Measurements from ENCODE around the gene CORO7. TPM values are rescaled to one million over a fixed set of nuclear protein-coding genes. Genes with fewer than 3 reads are reported as not detected.
"Not testable (repeated sequence)": the region's sequence is repeated elsewhere in the genome, so short reads cannot be mapped to it uniquely, and the experiment has no call there.

CORO7 gene
- total and polyA plus RNA-seq, 4 donors = 22.7 to 61.8 (median 42.1) TPM

DNA sequence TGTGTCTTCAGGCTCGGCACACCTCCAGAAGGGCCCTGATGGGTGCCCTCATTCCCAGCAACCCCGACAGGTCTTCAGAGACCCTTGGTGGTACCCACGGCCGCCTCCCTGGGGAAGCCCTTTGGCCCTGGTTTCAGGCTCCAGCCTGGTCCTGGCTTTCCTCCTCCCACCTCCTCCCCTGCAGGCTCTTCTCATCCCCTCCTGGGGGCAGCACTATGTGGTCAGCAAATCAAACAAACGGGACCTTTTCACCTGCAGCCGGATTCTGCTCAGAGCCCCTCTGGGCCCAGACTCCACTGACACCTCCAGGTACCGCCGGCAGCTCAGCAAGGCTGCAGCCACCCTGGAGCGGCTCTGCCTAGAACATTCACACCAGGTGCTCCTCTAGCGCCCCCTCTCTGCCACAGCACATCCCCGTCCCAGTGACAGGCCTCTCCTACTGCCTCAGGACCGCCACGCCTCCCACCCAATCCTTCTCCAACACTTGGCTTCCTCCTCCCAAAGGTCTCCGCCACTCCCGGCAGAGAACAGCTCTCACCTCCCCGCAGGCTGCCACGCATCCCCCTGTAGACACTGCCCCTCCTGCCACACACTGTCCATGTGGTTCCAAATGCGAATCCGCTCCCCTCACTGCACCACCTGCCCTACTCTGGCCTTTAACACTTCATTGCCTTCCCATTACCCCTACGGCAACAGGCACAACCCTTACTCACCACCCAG lies 12.0 kb downstream of the CORO7 start:
- Histone ChIP-seq H3K4me3 (ENCODE audit: low read depth, low read length) (no peak overlapping the region), H3K4me1 (ENCODE audit: control insufficient read depth, insufficient read depth, low read length) (peaks cover 13% of the 10 kb centered on the region), H3K27me3 (ENCODE audit: control insufficient read depth, insufficient read depth, low read length) (no peaks in the 10 kb centered on the region), H3K9me3 (ENCODE audit: control insufficient read depth, insufficient read depth, low read length) (no peaks in the 10 kb centered on the region), H3K27ac (ENCODE audit: low read depth, low read length) (no peak overlapping the region), H3K36me3 (ENCODE audit: control insufficient read depth, insufficient read depth, low read length) (peaks cover 81% of the 10 kb centered on the region)
- WGBS (ENCODE audit: insufficient coverage) = 51% methylated on average over 20 of the region's 20 CpGs
- peak in 1 of 6 donors; percentile 24 for DNase-seq (ENCODE audit: low read depth in 4 of 6, low spot score in 6 of 6)

DNA sequence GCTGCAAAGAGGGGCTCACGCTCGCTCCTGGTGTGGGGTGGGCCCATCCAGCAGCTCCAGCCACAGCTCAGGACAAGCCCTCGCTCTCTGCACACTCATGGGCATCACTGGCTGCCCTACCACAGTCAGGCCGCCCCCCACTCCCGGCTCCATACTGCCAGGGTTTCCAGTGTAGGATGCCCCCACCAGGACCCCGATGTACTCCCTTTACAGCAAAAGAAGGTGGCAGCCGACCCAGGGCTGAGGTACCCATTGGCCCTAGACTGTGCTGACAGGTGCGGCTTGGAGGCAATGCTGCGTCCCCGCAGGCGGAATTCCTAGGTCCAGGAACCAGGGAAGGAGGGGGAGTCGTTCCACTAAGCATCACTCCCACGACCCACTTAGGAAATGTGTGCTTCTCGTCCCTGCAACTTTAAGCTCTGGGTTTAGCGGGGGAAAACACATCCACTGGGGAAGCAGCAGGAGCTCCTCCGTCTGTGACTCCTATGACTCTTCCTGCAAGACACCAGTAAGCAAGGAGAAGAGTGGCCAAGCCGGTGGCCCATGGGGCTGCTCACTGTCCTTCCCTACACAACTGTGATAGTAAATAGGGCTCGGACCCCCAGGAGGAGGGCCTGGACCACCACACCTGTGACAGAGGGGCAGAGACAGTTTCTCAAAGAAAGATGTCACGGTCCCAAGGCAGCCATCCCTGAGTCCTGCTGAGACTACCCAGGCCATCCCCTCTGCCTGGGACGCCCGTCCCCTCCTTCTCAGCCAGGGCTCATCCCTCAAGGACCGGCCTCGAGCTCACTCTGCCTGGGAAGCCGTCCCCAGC lies 13.1 kb downstream of the CORO7 start:
- 84% methylated on average over 23 of the region's 24 CpGs for WGBS (ENCODE audit: insufficient coverage)
- no peak for DNase-seq (ENCODE audit: low read depth in 4 of 6, low spot score in 6 of 6)
- no peak overlapping the region for H3K27ac ChIP-seq (ENCODE audit: low read depth, low read length)
- H3K4me1 ChIP-seq (ENCODE audit: control insufficient read depth, insufficient read depth, low read length) = peaks cover 9% of the 10 kb centered on the region
- no peaks in the 10 kb centered on the region for H3K27me3 ChIP-seq (ENCODE audit: control insufficient read depth, insufficient read depth, low read length)
- H3K9me3 ChIP-seq (ENCODE audit: control insufficient read depth, insufficient read depth, low read length) = no peaks in the 10 kb centered on the region
- H3K36me3 ChIP-seq (ENCODE audit: control insufficient read depth, insufficient read depth, low read length) = peaks cover 73% of the 10 kb centered on the region
- H3K4me3 ChIP-seq (ENCODE audit: low read depth, low read length) = no peak overlapping the region

DNA sequence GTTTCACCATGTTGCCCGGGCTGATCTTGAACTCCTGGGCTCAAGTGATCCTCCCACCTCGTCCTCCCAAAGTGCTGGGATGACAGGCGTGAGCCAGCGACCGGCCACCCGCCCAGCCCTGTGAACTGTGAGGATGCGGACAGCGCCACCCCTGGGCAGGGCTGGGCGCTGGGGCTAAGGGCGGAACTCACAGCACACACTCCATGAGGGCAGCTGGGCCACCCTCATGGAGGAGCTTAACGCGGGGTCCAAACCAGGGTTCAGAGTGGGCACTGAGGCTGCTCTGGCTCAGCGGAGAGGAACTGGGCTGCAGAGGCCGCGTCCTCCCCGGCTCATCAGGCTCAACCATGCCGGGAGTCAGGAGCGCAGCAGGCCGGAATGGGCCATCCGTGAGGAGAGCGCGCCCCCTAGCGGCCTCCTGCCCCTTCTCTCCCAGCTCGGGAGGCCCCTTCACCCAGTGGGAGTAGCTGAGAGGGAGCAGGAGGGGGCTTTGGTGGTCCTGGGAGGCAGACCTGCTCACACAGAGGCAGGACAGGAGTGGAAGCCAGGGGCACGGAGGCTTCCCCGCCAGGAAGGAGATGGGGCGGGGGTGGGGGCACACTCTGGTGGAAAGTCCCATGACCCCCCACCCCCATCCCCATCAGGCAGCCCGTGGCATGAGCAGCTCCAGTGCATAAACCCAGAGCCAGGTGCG lies 13.8 kb downstream of the CORO7 start:
- no peak overlapping the region for H3K4me3 ChIP-seq (ENCODE audit: low read depth, low read length)
- H3K36me3 ChIP-seq (ENCODE audit: control insufficient read depth, insufficient read depth, low read length) = peaks cover 70% of the 10 kb centered on the region
- H3K9me3 ChIP-seq (ENCODE audit: control insufficient read depth, insufficient read depth, low read length) = no peaks in the 10 kb centered on the region
- 18% methylated on average over 24 of the region's 29 CpGs for WGBS (ENCODE audit: insufficient coverage)
- peak in 4 of 6 donors; percentile 61 to 90 (median 78) for DNase-seq (ENCODE audit: low read depth in 4 of 6, low spot score in 6 of 6)
- H3K27me3 ChIP-seq (ENCODE audit: control insufficient read depth, insufficient read depth, low read length) = no peaks in the 10 kb centered on the region
- H3K4me1 ChIP-seq (ENCODE audit: control insufficient read depth, insufficient read depth, low read length) = peaks cover 9% of the 10 kb centered on the region
- H3K27ac ChIP-seq (ENCODE audit: low read depth, low read length) = no peak overlapping the region

DNA sequence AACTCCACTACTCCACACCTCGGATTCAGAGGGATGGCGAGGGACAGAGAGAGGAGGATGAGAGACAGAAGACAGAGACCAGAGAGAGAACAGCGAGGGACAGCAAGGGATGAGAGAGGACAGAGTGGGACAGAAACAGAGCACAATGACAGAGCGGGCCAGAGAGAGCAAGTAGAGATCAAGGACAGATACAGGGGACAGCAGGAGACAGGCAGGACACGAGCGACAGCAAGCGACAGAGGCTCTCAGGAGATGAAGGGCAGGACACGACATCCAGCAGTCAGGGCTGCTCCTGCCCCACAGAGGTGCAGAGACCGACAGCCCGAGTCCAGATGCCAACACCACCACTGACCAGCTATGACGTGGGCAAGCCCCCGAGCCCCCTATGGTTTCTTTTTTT lies 14.9 kb downstream of the CORO7 start:
- WGBS (ENCODE audit: insufficient coverage) = 86% methylated on average over 8 of the region's 12 CpGs
- Histone ChIP-seq H3K27ac (ENCODE audit: low read depth, low read length) (no peak overlapping the region), H3K36me3 (ENCODE audit: control insufficient read depth, insufficient read depth, low read length) (peaks cover 65% of the 10 kb centered on the region)

DNA sequence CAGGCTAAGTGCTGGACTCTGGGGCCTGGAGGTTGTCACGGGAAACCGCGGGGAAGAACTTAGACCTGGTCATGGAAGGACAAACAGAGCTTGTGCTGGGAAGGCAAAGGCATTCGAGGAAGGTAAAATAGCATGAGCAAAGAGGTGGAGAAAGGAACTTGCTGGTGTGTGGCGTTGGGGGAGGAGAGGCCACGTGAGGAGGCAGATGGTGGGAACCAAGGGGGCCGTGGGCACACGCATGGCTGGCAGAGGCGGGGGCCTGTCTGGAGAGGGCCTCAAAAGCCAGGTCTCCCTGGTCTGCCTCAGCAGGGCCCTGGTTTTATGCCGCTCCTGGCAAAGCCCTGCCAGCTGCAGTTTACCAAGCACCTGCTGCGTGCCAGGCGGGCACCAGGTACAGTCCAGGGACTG lies 15.3 kb downstream of the CORO7 start:
- no peak overlapping the region for H3K4me3 ChIP-seq (ENCODE audit: low read depth, low read length)
- no peaks in the 10 kb centered on the region for H3K27me3 ChIP-seq (ENCODE audit: control insufficient read depth, insufficient read depth, low read length)
- no peaks in the 10 kb centered on the region for H3K9me3 ChIP-seq (ENCODE audit: control insufficient read depth, insufficient read depth, low read length)
- peaks cover 9% of the 10 kb centered on the region for H3K4me1 ChIP-seq (ENCODE audit: control insufficient read depth, insufficient read depth, low read length)
- no peak overlapping the region for H3K27ac ChIP-seq (ENCODE audit: low read depth, low read length)
- DNase-seq (ENCODE audit: low read depth in 4 of 6, low spot score in 6 of 6) = no peak
- 81% methylated on average over 9 of the region's 12 CpGs for WGBS (ENCODE audit: insufficient coverage)
- H3K36me3 ChIP-seq (ENCODE audit: control insufficient read depth, insufficient read depth, low read length) = peaks cover 61% of the 10 kb centered on the region

More for the DNA sequence above, 14.9 kb downstream of the CORO7 start:
- Histone ChIP-seq H3K9me3 (ENCODE audit: control insufficient read depth, insufficient read depth, low read length) (no peaks in the 10 kb centered on the region), H3K4me1 (ENCODE audit: control insufficient read depth, insufficient read depth, low read length) (peaks cover 9% of the 10 kb centered on the region), H3K27me3 (ENCODE audit: control insufficient read depth, insufficient read depth, low read length) (no peaks in the 10 kb centered on the region), H3K4me3 (ENCODE audit: low read depth, low read length) (no peak overlapping the region)
- DNase-seq (ENCODE audit: low read depth in 4 of 6, low spot score in 6 of 6) = no peak

DNA sequence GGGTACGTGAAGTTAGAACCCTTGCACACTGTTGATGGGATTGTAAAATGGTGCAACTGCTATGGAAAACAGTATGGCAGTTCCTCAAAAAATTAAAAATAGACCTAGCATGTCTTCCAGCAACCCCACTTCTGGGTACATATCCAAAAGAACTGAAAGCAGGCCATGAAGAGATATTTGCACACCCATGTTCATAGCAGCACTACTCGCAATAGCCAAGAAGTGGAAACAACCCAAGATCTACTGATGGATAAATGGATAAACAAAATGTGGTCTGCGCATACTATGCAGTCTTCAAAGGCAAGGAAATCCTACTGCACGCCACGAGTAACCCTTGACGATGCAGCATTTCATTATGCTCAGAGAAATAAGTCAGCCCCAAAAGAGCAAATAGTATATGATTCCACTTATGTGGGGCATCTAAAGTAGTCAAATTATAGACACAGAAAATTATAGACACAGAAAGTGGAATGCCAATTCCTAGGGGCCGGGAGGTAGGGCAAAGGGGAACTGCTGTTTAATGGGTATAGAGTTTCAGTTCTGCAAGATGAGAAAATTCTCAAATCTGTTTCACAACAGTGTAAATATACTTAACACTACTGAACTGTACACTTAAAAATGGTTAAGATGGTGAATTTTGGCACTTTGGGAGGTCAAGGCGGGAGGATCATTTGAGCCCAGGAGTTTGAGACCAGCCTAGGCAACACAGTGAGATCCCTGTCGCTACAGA lies 17.2 kb downstream of the CORO7 start:
- H3K36me3 ChIP-seq (ENCODE audit: control insufficient read depth, insufficient read depth, low read length) = peaks cover 57% of the 10 kb centered on the region
- DNase-seq (ENCODE audit: low read depth in 4 of 6, low spot score in 6 of 6) = peak in 1 of 6 donors; percentile 87
- no peaks in the 10 kb centered on the region for H3K9me3 ChIP-seq (ENCODE audit: control insufficient read depth, insufficient read depth, low read length)
- H3K4me3 ChIP-seq (ENCODE audit: low read depth, low read length) = no peak overlapping the region
- 95% methylated on average over 2 of the region's 9 CpGs for WGBS (ENCODE audit: insufficient coverage)
- peaks cover 9% of the 10 kb centered on the region for H3K4me1 ChIP-seq (ENCODE audit: control insufficient read depth, insufficient read depth, low read length)
- H3K27me3 ChIP-seq (ENCODE audit: control insufficient read depth, insufficient read depth, low read length) = no peaks in the 10 kb centered on the region
- no peak overlapping the region for H3K27ac ChIP-seq (ENCODE audit: low read depth, low read length)

DNA sequence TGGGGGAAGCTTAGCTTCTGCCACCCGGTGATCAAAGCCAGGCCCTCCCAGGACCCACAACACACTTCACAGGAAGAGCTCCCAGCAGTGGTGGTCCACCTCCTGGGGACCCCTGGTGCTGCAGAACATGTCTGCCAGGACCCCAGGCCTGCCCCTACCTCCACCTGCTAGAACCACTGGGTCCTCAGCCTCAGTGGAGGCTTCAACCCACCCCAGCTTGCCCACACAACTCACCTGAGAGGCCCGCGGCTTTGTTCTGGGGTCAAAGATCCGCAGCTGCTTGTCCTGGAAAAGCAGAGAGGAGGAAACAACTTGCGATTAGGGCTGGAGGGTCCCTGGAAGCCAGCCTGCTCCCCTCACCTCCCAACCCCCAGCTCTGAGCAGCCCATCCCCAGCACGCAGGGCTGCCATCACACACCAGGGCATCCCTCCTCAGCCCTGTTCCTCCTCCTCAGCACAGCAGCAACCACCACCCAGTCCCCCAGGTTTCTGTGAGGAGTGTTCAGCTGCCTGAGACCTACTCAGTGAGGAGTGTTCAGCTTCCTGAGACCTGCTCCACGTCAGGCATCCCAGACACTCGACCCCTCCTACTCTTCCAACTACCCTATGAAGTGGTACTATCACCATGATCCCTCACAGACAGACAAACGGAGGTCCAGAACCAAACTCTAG lies 21.2 kb downstream of the CORO7 start:
- Histone ChIP-seq H3K4me1 (ENCODE audit: control insufficient read depth, insufficient read depth, low read length) (peaks cover 19% of the 10 kb centered on the region), H3K27me3 (ENCODE audit: control insufficient read depth, insufficient read depth, low read length) (no peaks in the 10 kb centered on the region), H3K4me3 (ENCODE audit: low read depth, low read length) (no peak overlapping the region), H3K9me3 (ENCODE audit: control insufficient read depth, insufficient read depth, low read length) (no peaks in the 10 kb centered on the region), H3K27ac (ENCODE audit: low read depth, low read length) (no peak overlapping the region), H3K36me3 (ENCODE audit: control insufficient read depth, insufficient read depth, low read length) (peaks cover 65% of the 10 kb centered on the region)
- DNase-seq (ENCODE audit: low read depth in 4 of 6, low spot score in 6 of 6) = no peak
- 82% methylated on average over 9 of the region's 9 CpGs for WGBS (ENCODE audit: insufficient coverage)

DNA sequence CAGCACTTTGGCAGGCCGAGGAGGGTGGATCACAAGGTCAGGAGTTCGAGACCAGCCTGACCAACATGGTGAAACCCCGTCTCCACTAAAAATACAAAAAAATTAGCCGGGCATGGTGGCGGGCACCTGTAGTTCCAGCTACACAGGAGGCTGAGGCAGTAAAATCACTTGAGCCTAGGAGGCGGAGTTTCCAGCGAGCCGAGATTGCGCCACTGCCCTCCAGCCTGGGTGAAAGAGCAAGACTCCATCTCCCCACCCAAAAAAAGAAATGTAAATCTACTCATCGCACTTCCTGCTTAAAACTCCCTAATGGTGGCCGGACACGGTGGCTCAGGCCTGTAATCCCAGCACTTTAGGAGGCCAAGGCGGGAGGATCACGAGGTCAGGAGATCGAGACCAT lies 22.5 kb downstream of the CORO7 start:
- H3K9me3 ChIP-seq (ENCODE audit: control insufficient read depth, insufficient read depth, low read length); DNase-seq (ENCODE audit: low read depth in 4 of 6, low spot score in 6 of 6); H3K4me3 ChIP-seq (ENCODE audit: low read depth, low read length); H3K27ac ChIP-seq (ENCODE audit: low read depth, low read length); H3K27me3 ChIP-seq (ENCODE audit: control insufficient read depth, insufficient read depth, low read length): not testable (repeated sequence)
- Histone ChIP-seq H3K36me3 (ENCODE audit: control insufficient read depth, insufficient read depth, low read length) (peaks cover 79% of the 10 kb centered on the region), H3K4me1 (ENCODE audit: control insufficient read depth, insufficient read depth, low read length) (peaks cover 27% of the 10 kb centered on the region)
- 94% methylated on average over 11 of the region's 15 CpGs for WGBS (ENCODE audit: insufficient coverage)

DNA sequence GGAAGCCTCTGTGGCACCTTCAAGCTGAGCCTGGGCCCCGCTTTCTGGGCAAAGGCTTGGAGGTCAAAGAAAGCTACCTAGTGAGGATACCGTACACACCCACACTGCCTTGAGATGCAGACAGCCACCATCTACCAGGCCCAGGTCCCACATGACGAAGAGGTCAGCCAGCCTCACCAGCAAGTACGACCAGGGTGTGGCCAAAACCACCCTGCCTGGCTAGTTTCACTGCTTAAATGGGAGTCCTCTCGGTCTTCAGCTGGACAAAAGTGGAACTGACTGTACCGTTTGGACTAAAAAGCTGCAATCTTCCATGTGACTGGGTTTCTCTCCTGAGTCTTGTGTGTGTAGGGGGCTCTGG lies 23.2 kb downstream of the CORO7 start:
- WGBS (ENCODE audit: insufficient coverage) = 81% methylated on average over 6 of the region's 6 CpGs
- no peaks in the 10 kb centered on the region for H3K9me3 ChIP-seq (ENCODE audit: control insufficient read depth, insufficient read depth, low read length)
- H3K27me3 ChIP-seq (ENCODE audit: control insufficient read depth, insufficient read depth, low read length) = no peaks in the 10 kb centered on the region
- H3K27ac ChIP-seq (ENCODE audit: low read depth, low read length) = peak overlapping the region; percentile 67
- H3K4me3 ChIP-seq (ENCODE audit: low read depth, low read length) = no peak overlapping the region
- no peak for DNase-seq (ENCODE audit: low read depth in 4 of 6, low spot score in 6 of 6)
- peaks cover 27% of the 10 kb centered on the region for H3K4me1 ChIP-seq (ENCODE audit: control insufficient read depth, insufficient read depth, low read length)
- H3K36me3 ChIP-seq (ENCODE audit: control insufficient read depth, insufficient read depth, low read length) = peaks cover 84% of the 10 kb centered on the region

All from spinal cord (tissue), 10 donors.